Epithelial cell of esophagus (primary cell): ENCODE data around the gene ULBP3.
"Not testable (repeated sequence)": the region's sequence is repeated elsewhere in the genome, so short reads cannot be mapped to it uniquely, and the experiment has no call there.

ENCODE experiments used
- DNase-seq: peaks from one replicate; pipeline ENCODE4 v3.0.0; 2010; ENCODE audit warnings: low read depth
- H3K4me3 ChIP-seq: 2 replicates; pipeline ENCODE4 v1.5.1; 2011; ENCODE audit warnings: mild to moderate bottlenecking, low read length, control low read depth
- TF ChIP-seq, protein P1 (sequence below): IDR thresholded peaks from 2 replicates; pipeline ENCODE4 v1.5.1; 2011; ENCODE audit warnings: low read depth, mild to moderate bottlenecking, low read length, control low read depth, inconsistent platforms; ENCODE audit not compliant: insufficient read depth; ENCODE audit errors: missing control alignments

Gene ULBP3

GRCh38 chr6:150016324-150017185, 52.4 kb downstream of the ULBP3 start:
- DNase-seq: peak; percentile 71
- TF ChIP-seq, protein P1, sequence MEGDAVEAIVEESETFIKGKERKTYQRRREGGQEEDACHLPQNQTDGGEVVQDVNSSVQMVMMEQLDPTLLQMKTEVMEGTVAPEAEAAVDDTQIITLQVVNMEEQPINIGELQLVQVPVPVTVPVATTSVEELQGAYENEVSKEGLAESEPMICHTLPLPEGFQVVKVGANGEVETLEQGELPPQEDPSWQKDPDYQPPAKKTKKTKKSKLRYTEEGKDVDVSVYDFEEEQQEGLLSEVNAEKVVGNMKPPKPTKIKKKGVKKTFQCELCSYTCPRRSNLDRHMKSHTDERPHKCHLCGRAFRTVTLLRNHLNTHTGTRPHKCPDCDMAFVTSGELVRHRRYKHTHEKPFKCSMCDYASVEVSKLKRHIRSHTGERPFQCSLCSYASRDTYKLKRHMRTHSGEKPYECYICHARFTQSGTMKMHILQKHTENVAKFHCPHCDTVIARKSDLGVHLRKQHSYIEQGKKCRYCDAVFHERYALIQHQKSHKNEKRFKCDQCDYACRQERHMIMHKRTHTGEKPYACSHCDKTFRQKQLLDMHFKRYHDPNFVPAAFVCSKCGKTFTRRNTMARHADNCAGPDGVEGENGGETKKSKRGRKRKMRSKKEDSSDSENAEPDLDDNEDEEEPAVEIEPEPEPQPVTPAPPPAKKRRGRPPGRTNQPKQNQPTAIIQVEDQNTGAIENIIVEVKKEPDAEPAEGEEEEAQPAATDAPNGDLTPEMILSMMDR: peak; percentile 59
- no peak overlapping the region for H3K4me3 ChIP-seq

GRCh38 chr6:150015281-150016001, 53.5 kb downstream of the ULBP3 start:
- H3K4me3 ChIP-seq, DNase-seq: not testable (repeated sequence)
- TF ChIP-seq, protein P1: peak; percentile 7

DNA sequence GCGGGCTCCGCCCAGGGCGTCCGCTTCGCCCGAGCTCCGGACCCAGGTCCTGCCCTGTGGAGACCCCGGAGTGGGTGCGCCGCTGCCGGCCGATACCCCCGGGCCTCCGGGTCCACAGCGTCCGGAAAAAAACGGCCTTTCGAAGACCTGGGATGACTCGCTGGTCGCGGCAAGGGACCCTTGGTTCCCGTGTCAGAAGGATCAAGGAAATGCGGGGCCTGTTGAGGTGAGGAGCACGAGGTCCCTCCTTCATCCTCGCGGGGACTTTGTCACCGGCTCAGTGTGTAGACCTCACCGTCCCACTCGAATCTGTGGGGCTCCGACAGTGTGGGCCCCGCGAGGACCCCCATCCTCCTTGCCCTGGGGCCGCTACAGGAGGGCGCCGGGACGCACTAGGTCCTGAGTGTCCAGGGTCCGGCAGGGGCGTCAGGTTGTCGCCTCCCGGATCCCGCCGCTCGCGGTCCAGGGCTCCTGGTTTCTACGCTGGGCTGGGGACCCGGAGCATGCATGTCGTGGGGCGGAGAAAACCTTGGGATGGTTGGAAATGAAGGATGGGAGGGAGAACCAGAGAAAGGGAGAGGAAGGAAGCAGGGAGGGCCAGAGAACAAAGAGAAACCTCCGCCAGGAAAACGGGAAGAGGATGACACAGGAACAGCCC, 54.2 kb downstream of the ULBP3 start:
- DNase-seq, H3K4me3 ChIP-seq: not testable (repeated sequence)

DNA sequence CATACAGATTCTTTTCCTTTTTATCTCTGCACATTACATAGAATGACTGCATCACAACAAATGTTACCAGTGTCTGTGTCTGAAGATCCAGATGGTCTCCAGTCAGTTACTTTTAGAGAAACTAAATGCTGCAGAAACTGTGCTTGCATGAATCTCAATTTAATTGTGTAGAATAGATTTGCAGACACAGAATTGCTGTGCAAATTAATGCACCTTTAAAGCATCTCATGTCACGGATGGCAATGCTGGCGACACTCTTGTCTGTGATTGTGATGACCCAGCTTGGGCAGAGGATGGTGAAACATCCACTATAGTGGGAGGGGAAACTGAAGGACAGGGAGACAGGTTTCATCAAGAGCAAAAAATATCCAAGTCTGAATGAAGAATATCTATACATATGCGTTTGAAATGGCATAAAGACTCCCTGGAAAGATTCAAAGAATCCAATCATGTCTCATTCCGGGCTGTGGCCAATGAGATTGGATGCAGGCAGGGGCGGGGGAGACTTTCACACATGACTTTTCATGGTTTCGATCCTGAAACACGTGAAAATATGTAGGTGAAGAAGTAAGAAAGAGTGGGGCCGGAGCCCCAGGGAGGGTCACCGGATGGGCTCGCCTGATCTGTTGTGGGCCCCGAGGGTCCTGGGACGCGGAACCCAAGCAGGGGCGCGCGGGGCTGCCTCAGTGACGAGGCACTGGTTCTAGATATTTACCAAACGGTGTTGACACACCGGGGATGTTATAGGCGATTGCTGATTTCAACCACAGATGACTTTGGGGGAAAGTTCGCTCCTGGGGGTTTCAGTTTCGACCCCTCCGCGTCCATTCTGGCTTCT, 54.9 kb downstream of the ULBP3 start:
- not testable (repeated sequence) for H3K4me3 ChIP-seq, DNase-seq

GRCh38 chr6:150012846-150013784, 55.8 kb downstream of the ULBP3 start:
- H3K4me3 ChIP-seq, DNase-seq: not testable (repeated sequence)
